Type B pancreatic cell (in vitro differentiated cells): ENCODE results near the gene ZNRF4. TPM values are rescaled to one million over a fixed set of nuclear protein-coding genes. Genes with fewer than 3 reads are reported as not detected.

Experiments
- DNase-seq: peaks from one replicate; pipeline ENCODE4 v3.0.0; 2021; ENCODE audit warnings: mixed read lengths; ENCODE audit not compliant: unreplicated experiment; ENCODE audit errors: extremely low spot score
- H3K27ac Mint-ChIP-seq: 2 replicates; pipeline ENCODE4 v1.8.0; 2021; ENCODE audit warnings: mild to moderate bottlenecking, mixed read lengths
- H3K27me3 Mint-ChIP-seq: 2 replicates; pipeline ENCODE4 v1.8.0; 2021; ENCODE audit warnings: mixed read lengths
- H3K36me3 Mint-ChIP-seq: 2 replicates; pipeline ENCODE4 v1.8.0; 2021; ENCODE audit warnings: mixed read lengths
- H3K4me1 Mint-ChIP-seq: one replicate; pipeline ENCODE4 v1.8.0; 2021; ENCODE audit warnings: mixed read lengths; ENCODE audit not compliant: unreplicated experiment
- H3K4me3 Mint-ChIP-seq: 2 replicates; pipeline ENCODE4 v1.8.0; 2021; ENCODE audit warnings: mild to moderate bottlenecking, mixed read lengths
- H3K9me3 Mint-ChIP-seq: 2 replicates; pipeline ENCODE4 v1.8.0; 2021; ENCODE audit warnings: mixed read lengths
- CTCF ChIP-seq: fragments of 200-600 bp; sonication (generic); conservative IDR thresholded peaks from 2 replicates; pipeline ENCODE4 v1.5.0; 2021; ENCODE audit warnings: antibody characterized with exemption, mild to moderate bottlenecking
- total RNA-seq: library from RNA; stranded (reverse); gene quantifications from 2 replicates; pipeline ENCODE4 v1.2.1, GENCODE V29; 2021; ENCODE audit warnings: low replicate concordance

The ZNRF4 gene
- total RNA-seq, 1 donor from 2014 or later: not detected

- no peak for TF ChIP-seq CTCF
- Mint-ChIP-seq H3K4me3 (no peak overlapping the region), H3K27me3 (peaks cover 66% of the 10 kb centered on the region)
Observed at GRCh38 chr19:5418677-5419076, 36.5 kb upstream of the ZNRF4 start.

DNA sequence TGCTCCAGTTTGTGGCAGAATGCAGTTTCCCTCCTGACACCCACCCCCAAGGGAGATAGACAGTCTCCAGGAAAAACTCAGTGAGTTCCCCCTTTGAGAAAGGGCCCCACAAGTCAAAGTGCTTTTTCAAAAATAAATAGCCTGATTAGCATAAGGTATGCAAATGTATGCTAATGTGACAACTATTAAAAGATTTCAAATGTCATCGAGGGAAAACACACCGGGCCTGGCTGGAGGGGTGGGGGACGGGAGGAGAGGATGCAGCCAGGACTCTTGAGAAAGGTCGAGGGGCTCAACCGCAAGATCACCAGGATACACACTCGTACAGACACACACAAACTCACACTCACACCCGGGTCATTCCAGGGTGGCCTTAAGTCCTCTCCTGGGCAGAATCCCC lies 34.3 kb upstream of the ZNRF4 start:
- DNase-seq: no peak
- TF ChIP-seq CTCF: no peak
- Mint-ChIP-seq H3K4me3 (no peak overlapping the region), H3K27me3 (peaks cover 70% of the 10 kb centered on the region), H3K4me1 (peaks cover 17% of the 10 kb centered on the region), H3K36me3 (no peaks in the 10 kb centered on the region), H3K9me3 (no peaks in the 10 kb centered on the region), H3K27ac (no peak overlapping the region)

More at GRCh38 chr19:5418677-5419076, 36.5 kb upstream of the ZNRF4 start:
- DNase-seq: no peak
- Mint-ChIP-seq H3K27ac (no peak overlapping the region), H3K36me3 (no peaks in the 10 kb centered on the region), H3K9me3 (no peaks in the 10 kb centered on the region), H3K4me1 (peaks cover 17% of the 10 kb centered on the region)

DNA sequence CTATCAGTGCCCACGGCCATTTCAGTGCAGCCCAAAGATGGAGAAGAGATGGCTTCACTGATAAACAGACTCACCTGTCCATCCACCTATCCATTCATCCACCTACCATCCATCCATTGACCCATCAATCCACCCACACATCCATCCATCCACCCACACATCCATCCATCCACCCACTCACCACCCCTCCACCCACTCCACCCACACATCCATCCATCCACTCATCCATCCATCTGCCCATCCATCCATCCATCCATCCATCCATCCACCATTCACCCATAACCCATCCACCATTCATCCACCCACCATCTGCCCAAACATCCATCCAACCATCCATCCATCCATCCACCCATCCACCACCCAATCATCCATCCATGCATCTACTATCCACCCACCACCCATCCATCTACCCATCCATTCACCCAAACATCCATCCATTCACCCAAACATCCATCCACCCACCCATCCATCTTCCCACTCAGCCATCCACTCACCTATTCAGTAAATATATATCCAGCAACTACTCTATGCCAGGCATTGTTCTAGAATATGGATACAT lies 31.6 kb upstream of the ZNRF4 start:
- no peak overlapping the region for H3K27ac Mint-ChIP-seq
- no peaks in the 10 kb centered on the region for H3K36me3 Mint-ChIP-seq
- DNase-seq: no peak
- no peak overlapping the region for H3K4me3 Mint-ChIP-seq
- H3K9me3 Mint-ChIP-seq: no peaks in the 10 kb centered on the region
- no peak for TF ChIP-seq CTCF
- peaks cover 10% of the 10 kb centered on the region for H3K4me1 Mint-ChIP-seq
- H3K27me3 Mint-ChIP-seq: peaks cover 54% of the 10 kb centered on the region

- no peak for DNase-seq
- no peak for TF ChIP-seq CTCF
- Mint-ChIP-seq H3K27ac (no peak overlapping the region), H3K4me1 (peaks cover 10% of the 10 kb centered on the region), H3K36me3 (no peaks in the 10 kb centered on the region), H3K9me3 (no peaks in the 10 kb centered on the region), H3K4me3 (no peak overlapping the region), H3K27me3 (peaks cover 49% of the 10 kb centered on the region)
Observed at GRCh38 chr19:5424192-5424973, 30.8 kb upstream of the ZNRF4 start.

DNA sequence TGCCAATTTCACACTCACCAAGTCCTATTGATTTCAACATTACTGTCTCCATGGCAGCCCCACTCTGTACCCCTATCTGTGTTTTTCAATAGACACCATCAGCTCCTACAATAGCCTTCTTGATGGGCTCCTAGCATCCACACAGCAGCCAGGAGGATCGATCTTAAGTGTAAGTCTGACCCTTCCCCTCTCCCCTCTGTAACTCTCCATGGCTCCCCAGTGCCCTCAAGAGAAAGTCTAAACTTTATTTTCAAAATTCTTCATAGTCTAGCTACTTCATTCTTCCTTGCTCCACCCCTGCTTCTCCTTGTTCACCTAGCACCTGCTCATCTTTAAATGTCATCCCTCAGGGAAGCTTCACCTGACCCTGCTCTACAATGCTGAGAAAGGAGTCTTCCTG lies 30.0 kb upstream of the ZNRF4 start:
- peaks cover 10% of the 10 kb centered on the region for H3K4me1 Mint-ChIP-seq
- DNase-seq: no peak
- H3K27me3 Mint-ChIP-seq: peaks cover 45% of the 10 kb centered on the region
- no peak overlapping the region for H3K4me3 Mint-ChIP-seq
- H3K36me3 Mint-ChIP-seq: no peaks in the 10 kb centered on the region
- H3K27ac Mint-ChIP-seq: no peak overlapping the region
- no peak for TF ChIP-seq CTCF
- H3K9me3 Mint-ChIP-seq: no peaks in the 10 kb centered on the region
